Trophoblast cell (in vitro differentiated cells and primary cell): ENCODE measurements around the gene WDR81.

Experiments used
- DNase-seq, 2 donors: peaks; one replicate each; pipeline ENCODE4 v3.0.0-alpha.2; 2016
- H2AFZ ChIP-seq: 2 replicates; pipeline ENCODE4 v1.6.1; 2013; ENCODE audit warnings: low read length, moderate library complexity, mild to moderate bottlenecking; ENCODE audit not compliant: insufficient read depth, poor library complexity
- H2AK5ac ChIP-seq: 2 replicates; pipeline ENCODE4 v1.6.1; 2013; ENCODE audit warnings: mild to moderate bottlenecking, low read length
- H2BK120ac ChIP-seq: 2 replicates; pipeline ENCODE4 v1.6.1; 2013; ENCODE audit warnings: low read length, mild to moderate bottlenecking, moderate library complexity; ENCODE audit not compliant: insufficient read depth, poor library complexity
- H2BK12ac ChIP-seq: 2 replicates; pipeline ENCODE4 v1.6.1; 2013; ENCODE audit warnings: mild to moderate bottlenecking, low read length, moderate library complexity
- H2BK5ac ChIP-seq: 2 replicates; pipeline ENCODE4 v1.6.1; 2013; ENCODE audit warnings: low read length, low read depth, moderate library complexity, mild to moderate bottlenecking; ENCODE audit not compliant: poor library complexity
- H3K14ac ChIP-seq: 2 replicates; pipeline ENCODE4 v1.6.1; 2013; ENCODE audit warnings: mild to moderate bottlenecking, low read length
- H3K18ac ChIP-seq: 2 replicates; pipeline ENCODE4 v1.6.1; 2013; ENCODE audit warnings: mild to moderate bottlenecking, low read length
- H3K23ac ChIP-seq: 2 replicates; pipeline ENCODE4 v1.6.1; 2013; ENCODE audit warnings: low read length
- H3K27ac ChIP-seq: 2 replicates; pipeline ENCODE4 v1.5.1; 2013; ENCODE audit warnings: low read depth, mild to moderate bottlenecking, inconsistent platforms, low read length, moderate library complexity
- H3K27me3 ChIP-seq: 2 replicates; pipeline ENCODE4 v1.6.1; 2013; ENCODE audit warnings: inconsistent platforms, mild to moderate bottlenecking, low read length, moderate library complexity; ENCODE audit not compliant: insufficient read depth
- H3K36me3 ChIP-seq, 2 experiments: 1 replicate in 1 of 2; 2 replicates in 1 of 2; pipeline ENCODE4 v1.6.1; 2013; ENCODE audit warnings: low read length in 2 of 2, mild to moderate bottlenecking in 2 of 2, moderate library complexity in 1 of 2; ENCODE audit not compliant: insufficient read depth in 2 of 2, control insufficient read depth in 1 of 2
- H3K4ac ChIP-seq: 2 replicates; pipeline ENCODE4 v1.6.1; 2013; ENCODE audit warnings: low read depth, mild to moderate bottlenecking, low read length, moderate library complexity
- H3K4me1 ChIP-seq, 2 experiments: 1 replicate in 1 of 2; 2 replicates in 1 of 2; pipeline ENCODE4 v1.6.1; 2013; ENCODE audit warnings: low read length in 2 of 2, mild to moderate bottlenecking in 2 of 2, moderate library complexity in 1 of 2; ENCODE audit not compliant: insufficient read depth in 2 of 2, control insufficient read depth in 1 of 2
- H3K4me2 ChIP-seq: 2 replicates; pipeline ENCODE4 v1.6.1; 2013; ENCODE audit warnings: inconsistent platforms, mild to moderate bottlenecking, low read length, moderate library complexity
- H3K4me3 ChIP-seq: 2 replicates; pipeline ENCODE4 v1.5.1; 2013; ENCODE audit warnings: mild to moderate bottlenecking, low read depth, low read length, inconsistent platforms
- H3K79me1 ChIP-seq: one replicate; pipeline ENCODE4 v1.6.1; 2013; ENCODE audit warnings: low read length
- H3K79me2 ChIP-seq: 2 replicates; pipeline ENCODE4 v1.6.1; 2013; ENCODE audit warnings: low read length, mild to moderate bottlenecking; ENCODE audit not compliant: control insufficient read depth, insufficient read depth, poor library complexity
- H3K9ac ChIP-seq: 2 replicates; pipeline ENCODE4 v1.6.1; 2013; ENCODE audit warnings: mild to moderate bottlenecking, low read length
- H3K9me3 ChIP-seq: 2 replicates; pipeline ENCODE4 v1.6.1; 2013; ENCODE audit warnings: low read depth, mild to moderate bottlenecking, control low read depth, inconsistent platforms, low read length; ENCODE audit not compliant: insufficient read depth
- H4K12ac ChIP-seq: 2 replicates; pipeline ENCODE4 v1.6.1; 2013; ENCODE audit warnings: low read depth, mild to moderate bottlenecking, low read length, moderate library complexity
- H4K8ac ChIP-seq: 2 replicates; pipeline ENCODE4 v1.6.1; 2013; ENCODE audit warnings: low read depth, mild to moderate bottlenecking, low read length, moderate library complexity
- H4K91ac ChIP-seq: one replicate; pipeline ENCODE4 v1.6.1; 2013; ENCODE audit warnings: low read depth, mild to moderate bottlenecking, low read length, moderate library complexity
- WGBS: extraction: QIAGEN DNeasy Blood & Tissue Kit; methylation state at CpG from one replicate; pipeline ENCODE4 v1.1.7; 2013; ENCODE audit warnings: missing lambda C conversion rate; ENCODE audit not compliant: insufficient read length, insufficient coverage; ENCODE audit errors: extremely low coverage; 5-methylcytosine and 5-hydroxymethylcytosine counted together

WDR81 gene

DNA sequence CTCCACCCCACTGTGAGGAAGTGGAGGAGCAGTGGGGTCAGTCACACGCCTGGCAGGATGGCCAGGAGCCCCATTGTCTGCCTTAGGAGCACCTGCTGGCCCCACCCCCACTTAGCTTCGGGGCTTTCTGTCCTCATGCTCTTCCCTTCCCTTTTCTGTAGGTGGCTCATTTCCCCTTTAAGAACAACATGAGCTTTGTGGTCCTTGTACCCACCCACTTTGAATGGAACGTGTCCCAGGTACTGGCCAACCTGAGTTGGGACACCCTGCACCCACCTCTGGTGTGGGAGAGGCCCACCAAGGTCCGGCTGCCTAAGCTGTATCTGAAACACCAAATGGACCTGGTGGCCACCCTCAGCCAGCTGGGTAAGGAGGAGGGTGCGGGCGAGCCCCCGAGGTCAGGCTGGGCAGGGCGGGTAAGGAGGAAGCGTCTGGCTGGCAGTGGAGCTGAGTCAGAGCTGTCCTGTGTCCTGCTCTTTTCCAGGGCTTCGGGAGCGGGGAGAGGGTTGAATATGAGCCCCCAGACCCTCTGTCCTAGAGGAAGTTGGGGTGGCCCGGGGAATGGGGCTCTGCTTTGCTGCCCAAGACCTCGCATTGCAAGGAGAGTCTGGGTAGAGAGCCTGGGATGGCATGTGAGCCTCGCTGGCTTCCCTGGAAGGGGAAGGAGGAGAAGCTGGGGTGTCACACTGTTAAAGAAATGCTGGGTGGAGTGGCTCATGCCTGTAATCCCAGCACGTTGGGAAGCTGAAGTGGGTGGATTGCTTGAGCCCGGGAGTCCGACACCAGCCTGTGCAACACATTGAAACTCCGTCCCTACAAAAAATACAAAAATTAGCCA lies 28.1 kb downstream of the WDR81 start:
- H3K4ac ChIP-seq: no peak overlapping the region
- H2BK5ac ChIP-seq: no peak overlapping the region
- no peaks in the 10 kb centered on the region for H3K27me3 ChIP-seq
- H3K79me2 ChIP-seq: no peaks in the 10 kb centered on the region
- no peak overlapping the region for H3K4me3 ChIP-seq
- H2AK5ac ChIP-seq: no peak overlapping the region
- H3K4me2 ChIP-seq: no peak overlapping the region
- no CpG with 5 or more reads among the region's 18 CpGs for WGBS
- no peak for DNase-seq
- no peak overlapping the region for H3K23ac ChIP-seq
- no peaks in the 10 kb centered on the region for H3K36me3 ChIP-seq
- H3K14ac ChIP-seq: no peak overlapping the region
- H3K79me1 ChIP-seq: no peaks in the 10 kb centered on the region
- H2BK12ac ChIP-seq: no peak overlapping the region
- no peak overlapping the region for H2BK120ac ChIP-seq
- peaks cover 0 to 6% of the 10 kb centered on the region in 2 experiments for H3K4me1 ChIP-seq
- no peak overlapping the region for H2AFZ ChIP-seq
- H4K12ac ChIP-seq: no peak overlapping the region
- H4K8ac ChIP-seq: no peak overlapping the region
- H3K27ac ChIP-seq: no peak overlapping the region
- H3K9me3 ChIP-seq: no peaks in the 10 kb centered on the region
- no peak overlapping the region for H3K9ac ChIP-seq
- no peak overlapping the region for H3K18ac ChIP-seq
- H4K91ac ChIP-seq: no peak overlapping the region

DNA sequence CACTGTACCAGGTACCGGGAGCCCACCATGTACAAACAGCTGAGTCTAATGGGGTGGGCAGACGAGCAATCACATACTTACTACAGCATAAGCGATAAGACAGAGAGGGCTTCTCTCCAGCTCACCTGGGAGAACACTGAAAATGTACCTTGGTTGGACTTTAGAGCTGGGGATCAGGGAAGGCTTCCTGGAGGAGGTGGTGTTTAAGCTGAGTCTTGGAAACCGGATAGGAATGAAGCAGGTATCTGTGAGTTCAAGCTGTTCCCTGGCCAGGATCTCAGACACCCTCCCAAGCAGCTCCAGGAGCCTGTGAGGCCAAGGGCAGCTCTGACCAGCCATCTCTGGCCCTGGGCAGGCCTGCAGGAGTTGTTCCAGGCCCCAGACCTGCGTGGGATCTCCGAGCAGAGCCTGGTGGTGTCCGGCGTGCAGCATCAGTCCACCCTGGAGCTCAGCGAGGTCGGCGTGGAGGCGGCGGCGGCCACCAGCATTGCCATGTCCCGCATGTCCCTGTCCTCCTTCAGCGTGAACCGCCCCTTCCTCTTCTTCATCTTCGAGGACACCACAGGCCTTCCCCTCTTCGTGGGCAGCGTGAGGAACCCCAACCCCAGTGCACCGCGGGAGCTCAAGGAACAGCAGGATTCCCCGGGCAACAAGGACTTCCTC lies 29.4 kb downstream of the WDR81 start:
- no peak overlapping the region for H3K27ac ChIP-seq
- no peaks in the 10 kb centered on the region for H3K36me3 ChIP-seq
- no peak overlapping the region for H2BK5ac ChIP-seq
- H3K79me2 ChIP-seq: no peaks in the 10 kb centered on the region
- H3K4me1 ChIP-seq: peaks cover 0 to 3% of the 10 kb centered on the region in 2 experiments
- H3K14ac ChIP-seq: no peak overlapping the region
- H2AFZ ChIP-seq: no peak overlapping the region
- H3K27me3 ChIP-seq: no peaks in the 10 kb centered on the region
- no peak overlapping the region for H2AK5ac ChIP-seq
- H3K4me3 ChIP-seq: no peak overlapping the region
- H4K8ac ChIP-seq: no peak overlapping the region
- no peak overlapping the region for H3K23ac ChIP-seq
- no peak overlapping the region for H3K4me2 ChIP-seq
- no CpG with 5 or more reads among the region's 23 CpGs for WGBS
- H3K9ac ChIP-seq: no peak overlapping the region
- H3K18ac ChIP-seq: no peak overlapping the region
- no peaks in the 10 kb centered on the region for H3K9me3 ChIP-seq
- no peak for DNase-seq
- no peak overlapping the region for H3K4ac ChIP-seq
- no peaks in the 10 kb centered on the region for H3K79me1 ChIP-seq
- H4K12ac ChIP-seq: no peak overlapping the region
- H2BK12ac ChIP-seq: no peak overlapping the region
- no peak overlapping the region for H2BK120ac ChIP-seq
- no peak overlapping the region for H4K91ac ChIP-seq

- Histone ChIP-seq H3K4me1 (peaks cover 0 to 3% of the 10 kb centered on the region in 2 experiments), H2BK12ac (no peak overlapping the region), H3K27ac (no peak overlapping the region), H2AFZ (no peak overlapping the region), H3K36me3 (no peaks in the 10 kb centered on the region), H3K23ac (no peak overlapping the region), H2AK5ac (no peak overlapping the region), H4K91ac (no peak overlapping the region), H2BK5ac (no peak overlapping the region), H3K14ac (no peak overlapping the region), H3K27me3 (no peaks in the 10 kb centered on the region), H3K9ac (no peak overlapping the region), H4K8ac (no peak overlapping the region), H4K12ac (no peak overlapping the region), H3K79me1 (no peaks in the 10 kb centered on the region), H3K4me2 (no peak overlapping the region), H3K4ac (no peak overlapping the region), H3K4me3 (no peak overlapping the region), H3K79me2 (no peaks in the 10 kb centered on the region), H3K18ac (no peak overlapping the region), H3K9me3 (no peaks in the 10 kb centered on the region), H2BK120ac (no peak overlapping the region)
- DNase-seq: no peak
- WGBS: no CpG with 5 or more reads among the region's 25 CpGs
Observed at GRCh38 chr17:1754430-1755112, 30.1 kb downstream of the WDR81 start.

- Histone ChIP-seq H3K14ac (no peak overlapping the region), H3K79me1 (no peaks in the 10 kb centered on the region), H3K23ac (no peak overlapping the region), H3K4me3 (no peak overlapping the region), H3K9ac (no peak overlapping the region), H2AK5ac (no peak overlapping the region), H3K79me2 (no peaks in the 10 kb centered on the region), H2BK120ac (no peak overlapping the region), H3K18ac (no peak overlapping the region), H3K4me2 (no peak overlapping the region), H3K27ac (no peak overlapping the region), H3K36me3 (no peaks in the 10 kb centered on the region), H2AFZ (no peak overlapping the region), H3K27me3 (no peaks in the 10 kb centered on the region), H4K8ac (no peak overlapping the region), H4K12ac (no peak overlapping the region), H3K4ac (no peak overlapping the region), H2BK12ac (no peak overlapping the region), H3K4me1 (peaks cover 0 to 3% of the 10 kb centered on the region in 2 experiments), H3K9me3 (no peaks in the 10 kb centered on the region), H2BK5ac (no peak overlapping the region), H4K91ac (no peak overlapping the region)
- no peak for DNase-seq
- no CpG with 5 or more reads among the region's 20 CpGs for WGBS
Observed at GRCh38 chr17:1755252-1755826, 30.8 kb downstream of the WDR81 start.
